H9 (cell line): Measurements from ENCODE around the gene OVAAL. TPM values are rescaled to one million over a fixed set of nuclear protein-coding genes. Genes with fewer than 3 reads are reported as not detected.

Experiments
- DNase-seq: peaks from one replicate; pipeline ENCODE4 v3.0.0-alpha.2; 2017
- H2AFZ ChIP-seq: one replicate; pipeline ENCODE4 v1.6.1; 2013; ENCODE audit warnings: mild to moderate bottlenecking, low read length, control low read depth, moderate library complexity
- H2AK5ac ChIP-seq: 2 replicates; pipeline ENCODE4 v1.6.1; 2013; ENCODE audit warnings: low read length, control low read depth, mixed read lengths; ENCODE audit not compliant: insufficient read length
- H2BK120ac ChIP-seq: one replicate; pipeline ENCODE4 v1.6.1; 2013; ENCODE audit warnings: low read depth, mild to moderate bottlenecking, low read length, control low read depth, inconsistent platforms; ENCODE audit not compliant: poor library complexity, severe bottlenecking
- H2BK12ac ChIP-seq: 2 replicates; pipeline ENCODE4 v1.6.1; 2013; ENCODE audit warnings: low read length, control low read depth, mixed read lengths, low read depth; ENCODE audit not compliant: insufficient read length
- H2BK15ac ChIP-seq: 2 replicates; pipeline ENCODE4 v1.6.1; 2013; ENCODE audit warnings: low read depth, low read length, control low read depth
- H2BK20ac ChIP-seq: one replicate; pipeline ENCODE4 v1.6.1; 2013; ENCODE audit warnings: low read depth, mild to moderate bottlenecking, low read length, control low read depth, inconsistent platforms; ENCODE audit not compliant: poor library complexity, severe bottlenecking
- H2BK5ac ChIP-seq: 2 replicates; pipeline ENCODE4 v1.6.1; 2013; ENCODE audit warnings: low read length, control low read depth, mixed read lengths; ENCODE audit not compliant: insufficient read length
- H3K14ac ChIP-seq: 2 replicates; pipeline ENCODE4 v1.6.1; 2013; ENCODE audit warnings: low read length, control low read depth; ENCODE audit not compliant: insufficient read depth
- H3K18ac ChIP-seq: 2 replicates; pipeline ENCODE4 v1.6.1; 2013; ENCODE audit warnings: low read depth, mild to moderate bottlenecking, mixed read lengths, low read length, control low read depth; ENCODE audit not compliant: insufficient read length
- H3K23ac ChIP-seq: 2 replicates; pipeline ENCODE4 v1.6.1; 2013; ENCODE audit warnings: low read length, control low read depth, mixed read lengths, low read depth; ENCODE audit not compliant: insufficient read length
- H3K23me2 ChIP-seq: 2 replicates; pipeline ENCODE4 v1.6.1; 2013; ENCODE audit warnings: low read depth, mild to moderate bottlenecking, mixed read lengths, low read length, control low read depth; ENCODE audit not compliant: insufficient read length, poor library complexity, severe bottlenecking
- H3K27ac ChIP-seq: 2 replicates; pipeline ENCODE4 v1.5.1; 2013; ENCODE audit warnings: low read length, control low read depth, mixed read lengths, low read depth; ENCODE audit not compliant: insufficient read length
- H3K27me3 ChIP-seq: 2 replicates; pipeline ENCODE4 v1.6.1; 2013; ENCODE audit warnings: low read length, control low read depth, inconsistent platforms; ENCODE audit not compliant: insufficient read depth
- H3K4ac ChIP-seq: 2 replicates; pipeline ENCODE4 v1.6.1; 2013; ENCODE audit warnings: low read depth, mild to moderate bottlenecking, control low read depth, inconsistent platforms, low read length, moderate library complexity
- H3K4me1 ChIP-seq: 2 replicates; pipeline ENCODE4 v1.6.1; 2013; ENCODE audit warnings: low read length, control low read depth, inconsistent platforms; ENCODE audit not compliant: insufficient read depth
- H3K4me2 ChIP-seq: 2 replicates; pipeline ENCODE4 v1.6.1; 2013; ENCODE audit warnings: low read length, control low read depth, mixed read lengths; ENCODE audit not compliant: insufficient read length, insufficient read depth
- H3K56ac ChIP-seq: 2 replicates; pipeline ENCODE4 v1.6.1; 2013; ENCODE audit warnings: low read depth, mild to moderate bottlenecking, mixed read lengths, low read length, control low read depth; ENCODE audit not compliant: insufficient read length
- H3K79me1 ChIP-seq: 2 replicates; pipeline ENCODE4 v1.6.1; 2013; ENCODE audit warnings: low read depth, mild to moderate bottlenecking, moderate library complexity, low read length, control low read depth, inconsistent platforms; ENCODE audit not compliant: insufficient read depth, poor library complexity, severe bottlenecking
- H3K79me2 ChIP-seq: 2 replicates; pipeline ENCODE4 v1.6.1; 2013; ENCODE audit warnings: low read length, control low read depth, inconsistent platforms; ENCODE audit not compliant: insufficient read depth
- H3K9ac ChIP-seq: 2 replicates; pipeline ENCODE4 v1.6.1; 2013; ENCODE audit warnings: low read length, control low read depth, mixed read lengths; ENCODE audit not compliant: insufficient read length; ENCODE audit errors: extremely low read depth
- H3K9me3 ChIP-seq: one replicate; pipeline ENCODE4 v1.6.1; 2013; ENCODE audit warnings: low read depth, low read length, inconsistent platforms; ENCODE audit not compliant: control insufficient read depth
- H3T11ph ChIP-seq: one replicate; pipeline ENCODE4 v1.6.1; 2013; ENCODE audit warnings: mild to moderate bottlenecking, low read length, control low read depth, inconsistent platforms
- H4K20me1 ChIP-seq: one replicate; pipeline ENCODE4 v1.6.1; 2013; ENCODE audit not compliant: control insufficient read depth, insufficient read length, insufficient read depth
- H4K5ac ChIP-seq: 2 replicates; pipeline ENCODE4 v1.6.1; 2013; ENCODE audit warnings: low read depth, mild to moderate bottlenecking, mixed read lengths, low read length, control low read depth; ENCODE audit not compliant: insufficient read length
- H4K8ac ChIP-seq: replicated peaks from 2 replicates; pipeline ENCODE4 v1.6.1; 2013; ENCODE audit warnings: low read length, control low read depth, mixed read lengths, low read depth; ENCODE audit not compliant: insufficient read length
- H4K91ac ChIP-seq: 2 replicates; pipeline ENCODE4 v1.6.1; 2013; ENCODE audit warnings: low read depth, mild to moderate bottlenecking, moderate library complexity, mixed read lengths, low read length, control low read depth; ENCODE audit not compliant: insufficient read length
- H3K27ac Mint-ChIP-seq, 3 experiments: 2 replicates in 2 of 3; 3 replicates in 1 of 3; pipeline ENCODE4 v1.8.0; 2020 to 2021; ENCODE audit warnings: mixed read lengths in 3 of 3, mild to moderate bottlenecking in 1 of 3, moderate library complexity in 1 of 3
- H3K27me3 Mint-ChIP-seq: 2 replicates; pipeline ENCODE4 v1.8.0; 2021; ENCODE audit warnings: low read depth, mild to moderate bottlenecking, moderate library complexity, mixed read lengths
- H3K36me3 Mint-ChIP-seq, 3 experiments: 2 replicates in 2 of 3; 3 replicates in 1 of 3; pipeline ENCODE4 v1.8.0; 2020 to 2021; ENCODE audit warnings: low read depth in 3 of 3, mixed read lengths in 3 of 3; ENCODE audit not compliant: insufficient read depth in 1 of 3
- H3K4me1 Mint-ChIP-seq, 2 experiments: 2 replicates each; pipeline ENCODE4 v1.8.0; 2020; ENCODE audit warnings: mixed read lengths in 2 of 2
- H3K4me3 Mint-ChIP-seq, 2 experiments: 2 replicates in 1 of 2; 3 replicates in 1 of 2; pipeline ENCODE4 v1.8.0; 2020 to 2021; ENCODE audit warnings: mild to moderate bottlenecking in 2 of 2, mixed read lengths in 2 of 2, moderate library complexity in 1 of 2
- H3K9me3 Mint-ChIP-seq, 2 experiments: 2 replicates in 1 of 2; 3 replicates in 1 of 2; pipeline ENCODE4 v1.8.0; 2020; ENCODE audit warnings: mild to moderate bottlenecking in 2 of 2, mixed read lengths in 2 of 2, moderate library complexity in 1 of 2
- CTCF ChIP-seq: fragments of 200-600 bp; sonication (generic); conservative IDR thresholded peaks from 3 replicates; pipeline ENCODE4 v1.8.0; 2021; ENCODE audit warnings: antibody characterized with exemption, mild to moderate bottlenecking
- WGBS: extraction: QIAGEN DNeasy Blood & Tissue Kit; methylation state at CpG from one replicate; pipeline ENCODE4 v1.1.7; 2013; ENCODE audit warnings: missing lambda C conversion rate, low lambda C conversion rate, mixed read lengths; ENCODE audit not compliant: insufficient read length; ENCODE audit errors: extremely low coverage; 5-methylcytosine and 5-hydroxymethylcytosine counted together
- total RNA-seq: library from RNA; stranded (reverse); gene quantifications from 2 replicates; pipeline ENCODE4 v1.2.1, GENCODE V29; 2021

OVAAL gene
- total RNA-seq, 1 experiment from 2014 or later: not detected

GRCh38 chr1:180586671-180587155 is 27.9 kb downstream of the OVAAL start:
- 0 out of 7 replicates have a peak overlapping the region, but pooled peaks of 1 of the 3 experiments have one; percentile 34 for H3K27ac Mint-ChIP-seq
- no peak overlapping the region for H4K8ac ChIP-seq

More at GRCh38 chr1:180586671-180587155, 27.9 kb downstream of the OVAAL start:
- H3K9me3 ChIP-seq: no peaks in the 10 kb centered on the region
- no CpG with 5 or more reads among the region's 1 CpG for WGBS
- no peak overlapping the region for H3K4me2 ChIP-seq
- peaks cover 3 to 5% of the 10 kb centered on the region in 2 experiments for H3K4me1 Mint-ChIP-seq
- no peak for DNase-seq
- H2BK120ac ChIP-seq: no peak overlapping the region
- no peak overlapping the region for H4K5ac ChIP-seq
- no peaks in the 10 kb centered on the region; a peak in 1 of 7 replicates for H3K36me3 Mint-ChIP-seq
- no peak overlapping the region for H2BK15ac ChIP-seq
- no peaks in the 10 kb centered on the region for H3K4me1 ChIP-seq
- H3K14ac ChIP-seq: no peak overlapping the region
- H3K23ac ChIP-seq: no peak overlapping the region
- no peak overlapping the region for H3K9ac ChIP-seq
- no peak overlapping the region for H3K27ac ChIP-seq
- H2BK20ac ChIP-seq: no peak overlapping the region
- no peaks in the 10 kb centered on the region for H4K20me1 ChIP-seq
- no peak overlapping the region for H2AK5ac ChIP-seq
- no peak overlapping the region for H3K4me3 Mint-ChIP-seq
- no peak overlapping the region for H3K56ac ChIP-seq
- no peaks in the 10 kb centered on the region for H3K23me2 ChIP-seq
- H3K18ac ChIP-seq: no peak overlapping the region
- H3K27me3 Mint-ChIP-seq: no peaks in the 10 kb centered on the region; the same call in 1 of the 2 replicates
- H3K27me3 ChIP-seq: no peaks in the 10 kb centered on the region
- no peaks in the 10 kb centered on the region for H3K79me1 ChIP-seq
- H4K91ac ChIP-seq: no peak overlapping the region
- no peak overlapping the region for H2BK5ac ChIP-seq
- no peaks in the 10 kb centered on the region for H3K79me2 ChIP-seq
- H2AFZ ChIP-seq: no peak overlapping the region
- no peak for TF ChIP-seq CTCF
- H2BK12ac ChIP-seq: no peak overlapping the region
- no peak overlapping the region for H3K4ac ChIP-seq
- H3T11ph ChIP-seq: no peak overlapping the region
- peaks cover 0 to 2% of the 10 kb centered on the region in 2 experiments; a peak in 1 of 5 replicates for H3K9me3 Mint-ChIP-seq
